Osteocyte (in vitro differentiated cells): ENCODE measurements around the gene ATP5ME. TPM values are rescaled to one million over a fixed set of nuclear protein-coding genes. Genes with fewer than 3 reads are reported as not detected.
"Not testable (repeated sequence)": the region's sequence is repeated elsewhere in the genome, so short reads cannot be mapped to it uniquely, and the experiment has no call there.

Experiments used
- DNase-seq: peaks from one replicate; pipeline ENCODE4 v3.0.0; 2021; ENCODE audit warnings: mixed read lengths; ENCODE audit not compliant: unreplicated experiment; ENCODE audit errors: extremely low spot score
- H3K27ac Mint-ChIP-seq: one replicate; pipeline ENCODE4 v1.8.0; 2021; ENCODE audit warnings: mild to moderate bottlenecking, mixed read lengths; ENCODE audit not compliant: unreplicated experiment
- H3K27me3 Mint-ChIP-seq: one replicate; pipeline ENCODE4 v1.8.0; 2021; ENCODE audit warnings: mixed read lengths; ENCODE audit not compliant: unreplicated experiment
- H3K36me3 Mint-ChIP-seq: one replicate; pipeline ENCODE4 v1.8.0; 2021; ENCODE audit warnings: mixed read lengths; ENCODE audit not compliant: unreplicated experiment
- H3K4me1 Mint-ChIP-seq: one replicate; pipeline ENCODE4 v1.8.0; 2021; ENCODE audit warnings: mixed read lengths; ENCODE audit not compliant: unreplicated experiment
- H3K4me3 Mint-ChIP-seq: one replicate; pipeline ENCODE4 v1.8.0; 2021; ENCODE audit warnings: mild to moderate bottlenecking, moderate library complexity, mixed read lengths; ENCODE audit not compliant: unreplicated experiment
- H3K9me3 Mint-ChIP-seq: one replicate; pipeline ENCODE4 v1.8.0; 2021; ENCODE audit warnings: mixed read lengths; ENCODE audit not compliant: unreplicated experiment
- CTCF ChIP-seq: fragments of 200-600 bp; sonication (generic); IDR thresholded peaks from 2 replicates; pipeline ENCODE4 v1.5.0; 2021; ENCODE audit warnings: antibody characterized with exemption, mild to moderate bottlenecking, moderate library complexity
- total RNA-seq: library from RNA; stranded (reverse); gene quantifications from 2 replicates; pipeline ENCODE4 v1.2.1, GENCODE V29; 2021

Gene ATP5ME
- total RNA-seq, 1 donor from 2014 or later = 271 TPM

GRCh38 chr4:648579-649292 is 25.3 kb downstream of the ATP5ME start:
- Mint-ChIP-seq H3K27ac (no peak overlapping the region), H3K4me3 (no peak overlapping the region), H3K4me1 (no peaks in the 10 kb centered on the region), H3K36me3 (no peaks in the 10 kb centered on the region), H3K27me3 (no peaks in the 10 kb centered on the region), H3K9me3 (peaks cover 4% of the 10 kb centered on the region)
- TF ChIP-seq CTCF = no peak
- no peak for DNase-seq

DNA sequence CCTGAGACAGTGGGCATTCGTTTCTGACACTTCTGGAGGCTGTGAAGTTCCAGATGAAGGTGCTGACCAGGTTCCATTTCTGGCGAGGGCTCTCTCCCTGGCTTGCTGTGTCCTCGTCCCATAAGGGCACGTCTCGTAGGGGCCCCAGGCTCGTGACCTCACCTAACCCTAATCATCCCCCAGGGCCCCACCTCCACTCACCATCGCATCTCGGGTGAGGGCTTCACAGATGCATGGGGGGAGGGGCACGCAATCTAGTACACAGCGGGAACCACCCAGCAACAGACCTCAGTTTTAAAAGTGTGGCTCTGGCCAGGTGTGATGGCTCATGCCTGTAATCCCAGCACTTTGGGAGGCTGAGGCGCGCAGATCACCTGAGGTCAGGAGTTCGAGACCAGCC is 26.6 kb downstream of the ATP5ME start:
- no peaks in the 10 kb centered on the region for H3K36me3 Mint-ChIP-seq
- DNase-seq = no peak
- H3K27ac Mint-ChIP-seq = no peak overlapping the region
- H3K27me3 Mint-ChIP-seq = no peaks in the 10 kb centered on the region
- peaks cover 9% of the 10 kb centered on the region for H3K9me3 Mint-ChIP-seq
- H3K4me3 Mint-ChIP-seq = no peak overlapping the region
- no peaks in the 10 kb centered on the region for H3K4me1 Mint-ChIP-seq
- no peak for TF ChIP-seq CTCF

DNA sequence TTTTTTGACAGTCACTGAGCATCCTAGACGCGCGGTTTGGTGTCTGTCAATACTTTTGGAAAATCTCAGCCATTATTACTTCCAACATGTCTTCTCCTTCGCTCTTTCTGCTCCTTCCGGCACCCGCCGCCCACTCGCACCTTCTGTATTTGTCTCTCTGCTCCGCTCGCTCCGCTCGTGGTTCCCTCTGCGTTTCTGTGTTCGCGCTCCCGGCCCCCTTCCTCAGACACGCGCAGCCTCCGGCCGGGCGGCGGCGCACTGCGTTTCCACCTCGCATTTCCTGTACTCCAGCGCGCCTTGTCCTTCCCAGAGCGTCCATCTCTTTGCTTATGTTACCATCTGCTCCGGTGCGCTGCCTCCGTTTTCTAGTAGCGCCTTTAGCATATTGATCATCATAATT is 27.6 kb downstream of the ATP5ME start:
- Mint-ChIP-seq H3K4me1 (no peaks in the 10 kb centered on the region), H3K4me3 (no peak overlapping the region), H3K9me3 (peaks cover 9% of the 10 kb centered on the region), H3K27me3 (no peaks in the 10 kb centered on the region), H3K36me3 (no peaks in the 10 kb centered on the region), H3K27ac (no peak overlapping the region)
- TF ChIP-seq CTCF = no peak
- DNase-seq = no peak

GRCh38 chr4:642366-642765 is 31.7 kb downstream of the ATP5ME start:
- not testable (repeated sequence) for H3K4me1 Mint-ChIP-seq, H3K27ac Mint-ChIP-seq, H3K4me3 Mint-ChIP-seq, H3K27me3 Mint-ChIP-seq, H3K36me3 Mint-ChIP-seq, DNase-seq
- H3K9me3 Mint-ChIP-seq = peaks cover 17% of the 10 kb centered on the region

GRCh38 chr4:637536-638280 is 36.4 kb downstream of the ATP5ME start:
- TF ChIP-seq CTCF = no peak
- H3K4me3 Mint-ChIP-seq = no peak overlapping the region
- H3K9me3 Mint-ChIP-seq = peaks cover 8% of the 10 kb centered on the region
- DNase-seq = no peak
- H3K27ac Mint-ChIP-seq = no peak overlapping the region
- H3K27me3 Mint-ChIP-seq = peaks cover 10% of the 10 kb centered on the region
- H3K4me1 Mint-ChIP-seq = no peaks in the 10 kb centered on the region
- H3K36me3 Mint-ChIP-seq = no peaks in the 10 kb centered on the region
